GM19043 (cell line): ENCODE data around the gene HEXD.
A peak's percentile ranks its signal among the peaks of the same experiment; 100 is the strongest.
"Not testable (repeated sequence)": the region's sequence is repeated elsewhere in the genome, so short reads cannot be mapped to it uniquely, and the experiment has no call there.

Source experiments
- ATAC-seq: cut with Tn5 transposase; IDR thresholded peaks from one replicate; pipeline ENCODE4 v1.9.1; 2021; ENCODE audit warnings: low read depth; ENCODE audit not compliant: unreplicated experiment

HEXD gene

DNA sequence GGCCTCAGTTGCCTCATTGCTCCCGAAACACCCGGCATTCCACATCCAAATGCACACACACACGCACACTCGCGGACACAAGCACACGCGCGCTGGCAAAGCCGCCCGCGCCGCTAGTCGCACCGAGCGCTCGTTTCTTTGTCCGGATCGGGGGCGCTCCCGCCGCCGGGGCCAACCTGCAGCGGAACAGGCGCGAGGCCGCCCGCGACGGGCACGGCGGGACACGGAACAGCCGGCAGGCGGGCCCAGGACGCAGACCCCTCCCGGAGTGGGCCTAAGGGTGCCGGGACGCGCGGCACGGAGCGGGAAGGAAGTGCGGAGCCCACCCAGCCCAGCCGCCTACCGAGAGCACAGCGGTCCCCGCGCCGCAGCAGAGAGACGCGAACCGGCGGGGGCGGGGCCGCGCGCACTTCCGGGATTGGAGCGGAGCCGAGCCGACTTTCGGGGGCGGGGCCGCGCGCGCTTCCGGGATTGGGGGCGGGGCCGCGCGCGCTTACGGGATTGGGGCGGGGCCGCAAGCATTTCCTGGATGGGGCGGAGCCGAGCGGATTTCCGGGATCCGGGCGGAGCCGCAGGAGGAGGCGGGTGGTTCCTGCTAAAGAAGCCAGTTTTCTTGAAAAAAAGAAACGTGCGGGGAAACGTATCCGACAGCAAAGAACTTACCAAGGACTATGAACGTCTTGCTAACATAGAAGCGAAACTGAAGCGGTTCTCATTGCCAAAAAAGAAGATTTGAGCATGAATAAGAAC, 32.4 kb downstream of the HEXD start, which contains the start of gene CYBC1:
Gene CYBC1 (minus strand): TSS at position 396 of the 750 bp plus-strand sequence. CDS start 1,498 bp downstream, outside the sequence.
- no peak for ATAC-seq

DNA sequence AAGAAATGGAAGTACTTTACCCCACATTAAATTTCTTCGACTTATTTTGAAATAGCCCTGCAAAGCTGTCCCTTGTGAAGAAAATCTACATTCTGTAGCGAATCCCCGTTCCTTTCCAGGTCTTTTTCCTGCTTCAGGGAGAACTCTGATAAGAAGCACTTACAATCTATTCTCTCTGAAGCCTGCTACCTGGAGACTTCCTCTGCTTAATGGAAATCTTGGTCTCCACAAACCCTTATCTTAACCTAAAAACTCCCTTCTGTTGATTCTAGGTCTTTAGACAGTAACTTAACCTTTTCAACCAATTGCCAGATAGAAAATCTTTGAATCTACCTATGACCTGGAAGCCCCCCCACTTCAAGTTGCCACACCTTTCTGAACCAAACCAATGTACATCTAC, 34.0 kb downstream of the HEXD start:
- no peak for ATAC-seq

DNA sequence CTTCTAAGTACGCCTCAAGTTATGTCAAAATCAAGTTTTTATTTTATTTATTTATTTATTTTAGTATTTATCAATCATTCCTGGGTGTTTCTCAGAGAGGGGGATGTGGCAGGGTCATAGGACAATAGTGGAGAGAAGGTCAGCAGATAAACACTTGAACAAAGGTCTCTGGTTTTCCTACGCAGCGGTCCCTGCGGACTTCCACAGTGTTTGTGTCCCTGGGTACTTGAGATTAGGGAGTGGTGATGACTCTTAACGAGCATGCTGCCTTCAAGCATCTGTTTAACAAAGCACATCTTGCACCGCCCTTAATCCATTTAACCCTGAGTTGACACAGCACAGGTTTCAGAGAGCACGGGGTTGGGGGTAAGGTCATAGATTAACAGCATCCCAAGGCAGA, 35.0 kb downstream of the HEXD start:
- not testable (repeated sequence) for ATAC-seq

DNA sequence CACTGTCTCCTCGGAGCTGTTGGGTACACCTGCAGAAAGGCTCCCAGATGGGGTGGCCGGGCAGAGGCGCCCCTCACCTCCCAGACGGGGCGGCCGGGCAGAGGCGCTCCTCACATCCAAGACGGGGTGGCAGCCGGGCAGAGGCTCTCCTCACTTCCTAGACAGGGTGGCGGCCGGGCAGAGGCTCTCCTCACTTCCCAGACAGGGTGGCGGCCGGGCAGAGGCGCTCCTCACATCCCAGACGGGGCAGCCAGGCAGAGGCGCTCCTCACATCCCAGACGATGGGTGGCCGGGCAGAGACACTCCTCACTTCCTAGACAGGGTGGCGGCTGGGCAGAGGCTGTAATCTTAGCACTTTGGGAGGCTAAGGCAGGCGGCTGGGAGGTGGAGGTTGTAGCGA, 35.6 kb downstream of the HEXD start:
- ATAC-seq: not testable (repeated sequence)

DNA sequence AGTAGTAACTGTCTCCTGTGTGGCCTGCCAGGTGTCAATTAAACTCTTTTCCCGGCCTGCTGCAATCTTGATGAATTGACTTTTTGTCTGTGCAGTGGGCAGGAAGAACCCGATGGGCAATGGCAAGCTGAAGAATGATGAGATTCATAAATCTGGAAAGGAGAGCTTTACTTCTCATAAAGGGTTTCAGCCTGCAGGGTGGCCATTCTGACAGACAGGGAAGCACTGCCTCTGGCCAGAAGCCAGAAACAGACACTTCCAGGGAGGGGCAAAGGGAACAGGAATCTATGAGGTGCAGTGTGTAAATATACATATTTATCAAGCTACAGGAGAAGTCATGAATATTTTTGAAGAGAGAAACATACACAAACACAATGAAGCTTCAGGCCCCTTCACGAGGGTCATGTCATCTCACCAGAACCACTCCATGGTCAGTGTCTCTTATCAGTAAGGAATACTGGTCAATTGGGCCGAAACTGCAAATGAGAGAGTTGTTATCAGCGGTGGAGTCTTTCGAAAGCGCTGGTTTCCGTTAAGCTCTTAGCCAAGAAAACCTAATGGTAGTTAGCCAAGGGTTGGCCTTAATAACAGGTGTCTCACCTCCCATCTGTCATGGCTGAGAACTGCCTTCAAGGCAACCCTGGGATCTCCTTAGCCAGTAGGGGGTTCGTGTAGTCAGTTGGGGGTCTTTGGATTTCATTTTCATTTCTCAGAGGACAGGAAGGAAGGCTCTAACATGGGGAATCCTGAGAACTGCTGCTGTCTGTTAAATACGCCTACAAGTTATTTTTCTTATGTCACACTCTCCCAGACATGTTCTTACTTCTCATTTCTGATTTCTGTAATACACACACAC, 39.2 kb downstream of the HEXD start:
- no peak for ATAC-seq

DNA sequence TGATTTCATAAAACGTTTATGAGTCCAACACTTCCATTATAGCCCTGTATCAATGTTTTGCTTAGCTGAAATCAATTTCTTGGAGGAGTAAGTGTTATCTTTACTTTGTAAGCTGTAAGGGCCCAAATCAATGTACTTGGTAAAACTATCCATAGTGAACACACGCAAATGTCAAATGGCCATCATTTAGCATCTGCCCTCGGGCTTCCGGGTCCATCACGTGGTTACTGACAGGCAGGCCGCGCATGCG, 39.7 kb downstream of the HEXD start:
- no peak for ATAC-seq

DNA sequence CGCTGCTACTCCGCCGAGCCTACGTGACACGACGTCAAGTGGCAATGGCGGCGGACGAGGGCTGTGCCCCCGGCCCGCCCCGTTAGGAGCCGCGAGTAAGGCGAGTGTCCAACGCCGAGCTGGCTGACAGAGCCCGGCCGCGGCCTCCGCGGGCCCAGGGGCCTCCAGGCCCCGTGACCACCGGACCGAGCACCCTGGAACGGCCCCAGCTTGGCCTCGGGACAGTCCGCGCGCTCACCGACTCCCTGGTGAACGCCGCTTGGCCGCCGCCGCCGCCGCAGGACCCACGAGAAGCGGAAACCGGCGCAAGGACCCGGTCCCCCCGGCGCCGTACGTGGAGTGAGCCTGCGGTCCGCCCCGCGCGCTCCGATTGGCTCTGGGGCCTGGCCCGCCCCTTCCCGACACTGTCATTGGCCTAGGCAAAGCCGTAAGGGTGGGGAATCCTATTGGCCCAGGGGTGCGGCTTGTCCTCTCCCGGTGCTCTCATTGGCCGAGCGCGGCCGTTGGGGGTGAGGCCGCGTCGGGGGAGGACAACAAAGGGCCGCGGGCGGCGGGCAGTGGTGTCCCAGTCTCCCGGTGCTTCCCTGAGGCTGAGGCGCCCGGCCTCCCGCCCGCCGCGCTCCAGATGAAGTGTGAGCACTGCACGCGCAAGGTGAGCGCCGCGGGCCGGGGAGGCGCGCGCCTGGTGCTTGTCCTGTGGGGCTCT, 40.2 kb downstream of the HEXD start, which contains the start of gene NARF:
Gene NARF (plus strand): TSS at position 563 of the 706 bp plus-strand sequence. CDS start 63 bp downstream, at position 626.
- ATAC-seq: peak; percentile 90

DNA sequence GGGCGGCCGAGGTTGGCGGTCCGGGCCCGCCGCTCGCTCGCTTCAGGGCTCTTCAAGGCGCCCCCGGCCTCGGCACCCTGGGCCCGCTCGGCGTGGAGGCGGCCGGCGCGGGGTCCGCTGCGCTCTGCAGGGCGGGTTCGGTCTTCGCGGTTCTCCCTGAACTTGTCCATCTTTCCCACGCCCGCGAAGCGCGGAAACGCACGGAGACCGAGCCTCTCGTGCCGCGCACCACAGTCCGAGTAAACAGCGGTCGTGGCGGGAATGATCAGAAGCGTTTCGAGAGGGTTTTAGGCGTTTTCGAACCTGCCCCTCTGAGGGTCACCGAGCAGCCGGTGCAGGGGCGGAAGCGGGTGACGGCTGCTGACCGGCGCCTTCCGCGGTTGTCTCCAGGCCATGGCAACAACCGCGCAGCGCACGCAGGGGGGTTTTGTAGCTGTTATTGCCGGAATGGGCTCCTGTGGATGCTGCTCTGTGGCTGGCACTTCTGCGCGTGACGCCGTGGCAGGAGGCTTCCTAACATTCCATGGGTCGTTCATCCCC, 40.8 kb downstream of the HEXD start:
- peak; percentile 18 for ATAC-seq

DNA sequence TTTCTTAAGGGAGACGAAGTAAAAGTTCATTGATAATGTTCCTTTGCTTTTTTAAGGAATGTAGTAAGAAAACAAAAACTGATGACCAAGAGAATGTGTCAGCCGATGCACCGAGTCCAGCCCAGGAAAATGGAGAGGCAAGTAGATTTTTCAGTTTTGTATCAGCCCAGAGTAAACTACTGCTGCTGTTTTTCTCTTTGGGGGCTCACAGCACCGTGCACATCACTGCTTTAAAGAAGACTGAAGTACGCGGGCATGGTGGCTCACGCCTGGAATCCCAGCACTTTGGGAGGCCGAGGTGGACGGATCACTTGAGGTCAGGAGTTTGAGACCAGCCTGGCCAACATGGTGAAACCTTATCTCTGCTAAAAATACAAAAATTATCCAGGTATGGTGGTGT, 41.8 kb downstream of the HEXD start:
- ATAC-seq: not testable (repeated sequence)

DNA sequence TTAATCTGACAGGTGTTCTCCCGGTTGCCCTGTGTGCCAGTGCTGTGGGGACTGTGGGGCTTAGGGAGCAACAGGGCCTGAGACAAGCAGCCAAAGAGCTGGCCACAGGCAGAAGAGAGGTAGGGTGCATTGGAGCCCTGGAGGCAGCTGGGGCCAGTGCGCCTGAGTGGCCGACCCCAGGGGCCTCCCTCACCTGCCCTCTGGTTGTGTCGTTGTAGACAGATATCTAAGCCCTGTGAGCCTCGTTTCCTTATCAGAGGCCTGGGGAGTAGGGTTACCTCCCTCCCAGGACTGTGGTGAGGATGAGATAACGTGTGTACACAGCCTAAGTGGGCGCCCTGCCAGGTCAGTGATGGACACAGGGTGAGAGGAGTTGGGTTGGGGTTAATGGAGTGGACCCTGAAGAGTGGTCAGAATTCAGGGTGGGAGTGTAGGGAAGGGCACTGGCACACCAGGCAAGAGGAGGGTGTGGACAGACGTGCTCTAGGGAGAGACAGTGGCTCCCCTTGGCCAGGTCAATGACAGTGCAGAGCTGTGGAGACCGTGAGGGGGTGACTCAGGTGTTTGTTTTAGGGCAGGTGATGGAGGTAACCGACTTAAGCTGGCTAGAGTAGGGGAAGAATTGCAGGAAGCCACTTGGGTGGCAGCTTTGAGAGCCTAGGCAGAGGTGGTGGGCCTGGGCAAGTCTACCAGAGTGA, 43.8 kb downstream of the HEXD start:
- ATAC-seq: no peak

DNA sequence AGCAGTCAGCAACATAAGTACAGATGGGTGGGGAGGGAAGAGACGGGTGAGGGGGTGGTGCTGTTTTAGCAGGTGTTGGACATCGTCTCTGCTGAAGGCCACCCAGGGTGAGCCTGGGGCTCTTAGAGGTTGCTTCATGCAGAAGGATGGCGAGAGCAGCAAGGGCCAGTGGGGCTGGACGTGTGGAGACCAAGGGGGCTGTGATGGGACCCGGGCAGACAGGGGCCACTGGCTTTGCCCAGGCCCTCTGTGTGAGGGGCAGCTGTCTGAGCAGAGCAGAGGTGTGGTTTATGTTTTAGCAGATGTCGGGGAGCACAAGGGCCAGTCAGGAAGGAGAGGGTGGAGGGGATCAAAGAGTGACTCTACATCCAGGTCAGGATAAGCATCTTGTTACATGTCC, 45.2 kb downstream of the HEXD start:
- ATAC-seq: no peak

DNA sequence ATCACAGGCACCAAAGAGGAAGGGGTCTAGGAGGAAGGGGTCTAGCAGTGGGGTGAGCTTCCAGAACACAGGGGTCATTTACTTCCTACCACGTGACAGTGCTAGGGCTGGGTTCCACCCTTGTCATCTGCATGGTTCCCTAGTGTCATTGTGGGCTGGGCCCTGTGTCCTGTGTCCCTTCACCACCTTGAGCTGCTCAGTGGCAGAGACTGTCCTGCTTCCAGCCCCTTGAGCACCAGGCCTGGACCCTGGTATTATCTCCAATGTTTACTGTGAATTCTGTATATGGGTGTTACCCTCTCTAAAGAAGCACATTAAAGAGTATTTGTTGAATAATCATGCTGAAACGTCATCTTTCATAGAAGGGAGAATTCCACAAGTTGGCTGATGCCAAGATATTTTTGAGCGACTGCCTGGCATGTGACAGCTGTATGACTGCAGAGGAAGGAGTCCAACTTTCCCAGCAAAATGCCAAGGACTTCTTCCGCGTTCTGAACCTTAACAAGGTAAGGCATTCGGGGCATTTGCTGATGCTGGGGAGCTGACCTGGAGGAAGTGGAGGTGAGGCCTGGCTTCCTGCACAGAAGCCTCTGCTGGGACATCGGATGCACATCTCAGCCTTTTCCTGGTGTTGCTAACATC, 45.9 kb downstream of the HEXD start:
- no peak for ATAC-seq

DNA sequence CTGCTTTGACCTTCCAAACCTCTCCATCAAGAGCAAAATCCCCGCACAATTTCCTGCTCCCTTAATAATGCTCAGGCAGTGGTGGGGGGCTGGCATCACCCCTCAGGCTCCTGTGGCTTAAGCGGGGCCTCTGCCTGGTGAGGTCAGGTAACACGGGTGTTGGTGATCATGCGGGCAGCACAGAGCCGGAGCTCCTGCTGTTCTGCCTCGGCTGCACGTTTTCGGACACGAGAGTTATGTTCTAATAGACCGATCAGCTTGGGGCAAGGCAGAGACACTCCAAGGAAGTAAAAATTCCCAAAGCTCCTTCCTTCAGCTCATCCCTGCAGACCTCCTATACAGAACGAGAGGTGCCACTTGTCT, 46.4 kb downstream of the HEXD start:
- ATAC-seq: no peak

DNA sequence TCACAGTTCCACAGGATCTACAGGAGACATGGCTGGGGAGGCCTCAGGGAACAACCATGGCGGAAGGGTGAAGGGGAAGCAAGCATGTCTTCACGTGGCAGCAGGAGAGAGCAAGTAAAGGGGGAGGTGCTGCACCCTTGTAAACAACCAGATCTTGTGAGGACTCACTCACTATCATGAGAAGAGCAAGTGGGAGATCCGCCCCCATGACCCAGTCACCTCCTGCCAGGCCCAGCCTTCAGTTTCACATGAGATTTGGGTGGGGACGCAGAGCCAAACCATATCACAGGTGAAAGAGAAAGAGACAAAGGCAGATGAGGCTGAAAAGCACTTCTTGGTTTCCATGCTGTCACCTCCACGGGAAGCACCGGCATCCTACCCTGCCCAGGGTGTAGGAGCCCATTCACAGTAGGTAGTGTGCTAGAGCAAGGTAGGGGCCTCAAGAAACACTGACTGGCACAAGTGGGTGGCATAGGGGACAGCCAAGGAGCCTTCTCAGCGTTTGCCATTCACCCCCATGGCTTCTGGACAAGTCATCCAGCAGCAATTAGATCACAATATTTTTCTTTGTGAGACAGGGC, 47.0 kb downstream of the HEXD start:
- ATAC-seq: no peak

DNA sequence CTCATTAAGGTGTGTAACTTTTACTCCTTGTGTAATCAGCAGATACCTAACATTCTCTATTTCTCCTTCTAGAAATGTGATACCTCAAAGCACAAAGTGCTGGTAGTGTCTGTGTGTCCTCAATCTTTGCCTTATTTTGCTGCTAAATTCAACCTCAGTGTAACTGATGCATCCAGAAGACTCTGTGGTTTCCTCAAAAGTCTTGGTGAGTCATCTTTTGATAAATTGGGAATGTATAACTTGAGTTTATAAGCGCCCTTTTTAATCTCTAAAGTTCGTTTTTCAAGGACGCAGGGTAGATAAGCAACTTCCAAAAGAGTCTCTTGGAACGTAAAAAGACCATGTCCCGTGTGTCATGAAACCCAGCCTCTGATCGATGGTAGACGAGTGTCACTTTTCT, 50.5 kb downstream of the HEXD start:
- ATAC-seq: no peak

DNA sequence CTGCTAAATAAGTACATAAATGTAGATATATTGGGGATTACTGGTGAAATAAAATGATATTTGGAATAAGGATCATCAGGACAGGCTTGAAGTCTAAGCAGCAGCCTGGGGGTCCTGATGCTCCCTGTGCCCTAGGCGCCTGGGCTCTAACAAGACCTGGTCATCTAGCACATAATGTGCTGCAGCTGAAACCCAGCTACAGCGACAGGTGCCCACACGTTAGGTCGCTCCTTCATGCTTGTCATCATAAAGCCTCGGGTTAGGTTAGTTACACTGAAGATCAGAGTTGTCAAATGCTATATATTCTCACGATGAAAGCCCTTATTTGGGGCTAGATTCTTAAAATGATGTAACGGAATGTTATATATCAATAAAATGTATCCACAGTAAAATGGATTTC, 51.9 kb downstream of the HEXD start:
- no peak for ATAC-seq

DNA sequence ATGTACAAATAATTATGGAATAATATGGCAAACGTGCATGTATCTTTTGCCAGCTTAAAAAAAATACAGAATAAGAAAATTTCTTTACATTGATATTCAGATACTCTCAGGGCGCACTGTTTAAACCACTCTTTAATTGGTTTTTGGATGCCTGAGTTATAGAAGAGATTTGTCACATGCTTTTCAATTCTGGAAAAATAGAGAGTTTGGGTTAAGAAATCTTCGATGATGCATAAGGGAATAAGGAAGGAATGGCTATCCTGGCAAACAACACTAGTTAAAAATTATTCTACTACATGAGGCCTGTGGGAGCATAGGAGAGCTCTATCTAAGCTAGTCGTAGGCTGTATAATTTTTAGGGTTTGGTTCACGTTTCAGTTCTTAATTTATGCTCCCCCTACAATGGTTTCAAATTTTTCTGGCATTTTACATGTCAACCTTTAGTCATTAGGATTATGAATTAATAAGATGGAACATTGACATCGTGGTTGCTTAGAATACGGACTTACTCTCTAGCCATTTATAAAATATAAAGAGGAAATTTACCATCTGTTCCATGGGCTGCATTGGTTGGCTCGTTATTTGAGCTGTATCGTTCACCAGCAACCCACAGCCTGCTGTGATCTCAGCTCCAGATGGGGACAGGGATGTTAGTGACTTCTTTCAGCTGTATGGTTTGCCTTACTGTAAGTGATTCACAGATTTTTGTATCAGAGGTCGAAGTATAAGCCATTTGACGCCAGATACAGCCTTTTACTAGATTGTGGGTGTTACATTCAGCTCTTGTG, 56.3 kb downstream of the HEXD start:
- ATAC-seq: no peak

DNA sequence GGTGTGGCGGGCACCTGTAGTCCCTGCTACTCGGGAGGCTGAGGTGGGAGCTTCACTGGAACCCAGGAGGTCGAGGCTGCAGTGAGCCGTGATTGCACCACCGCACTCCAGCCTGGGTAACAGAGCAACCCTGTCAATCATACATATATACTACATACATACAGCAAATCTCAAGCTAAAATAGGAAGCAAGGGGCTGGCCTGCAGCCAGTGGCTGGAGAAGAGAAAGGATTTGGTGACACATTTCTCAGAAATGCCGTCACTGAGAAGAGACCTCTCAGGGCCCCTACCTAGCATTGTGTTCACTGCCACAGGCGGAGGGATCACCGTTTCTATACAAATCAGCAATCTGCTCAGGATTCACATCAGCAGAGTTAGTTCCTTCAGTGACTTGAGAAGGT, 57.3 kb downstream of the HEXD start:
- ATAC-seq: no peak

DNA sequence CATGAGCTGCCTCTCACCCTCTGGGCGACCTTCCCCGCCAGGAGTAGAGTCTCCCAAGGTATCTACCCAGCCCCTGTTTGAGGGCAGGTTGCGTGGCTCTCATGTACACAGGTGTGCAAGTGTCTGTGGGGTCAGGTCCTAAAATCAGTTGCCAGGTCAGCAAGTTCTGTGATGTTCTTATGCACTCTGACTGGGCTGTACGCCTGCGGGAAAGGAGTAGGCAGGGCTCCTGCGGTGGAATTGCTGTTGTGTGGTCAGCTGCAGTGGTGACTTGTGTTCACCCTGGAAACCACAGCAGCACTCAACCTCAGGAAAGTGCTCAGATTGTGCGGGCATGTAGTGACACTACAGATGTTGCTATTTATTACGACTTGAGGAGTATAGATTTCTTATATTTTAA, 59.8 kb downstream of the HEXD start:
- no peak for ATAC-seq
